A673 (cell line): Measurements from ENCODE around the gene SMC1A.

Source experiments
- CTCF ChIP-seq: fragments of 300-800, 200-600 bp; sonication (generic); conservative IDR thresholded peaks from 2 replicates; pipeline ENCODE4 v1.5.1; 2017; ENCODE audit warnings: low read depth, mild to moderate bottlenecking, antibody characterized with exemption, low read length, moderate library complexity, mixed read lengths
- EZH2 ChIP-seq: fragments of 200-600 bp; sonication (generic); IDR thresholded peaks from 2 replicates; pipeline ENCODE4 v1.6.1; 2017; ENCODE audit warnings: borderline replicate concordance, low read depth, mild to moderate bottlenecking, mixed read lengths, antibody characterized with exemption, low read length; ENCODE audit not compliant: poor library complexity, severe bottlenecking

- no peak for TF ChIP-seq CTCF
- no peak for TF ChIP-seq EZH2
Measured at GRCh38 chrX:53412446-53412845, 10.0 kb downstream of the SMC1A start.
